Endothelial cell of umbilical vein (primary cell): ENCODE measurements around the gene ARID1B. TPM values are rescaled to one million over a fixed set of nuclear protein-coding genes. Genes with fewer than 3 reads are reported as not detected.
A peak's percentile ranks its signal among the peaks of the same experiment; 100 is the strongest.

Experiments
- BruUV-seq: library from RNA; stranded (reverse); fragments of 400-500 nt; replicated peaks from 2 replicates; lab custom pipeline; 2021; lab: Mats Ljungman, UMichigan
- CTCF ChIA-PET: fragments of 300-600, 350-600 bp; sonication (Branson Sonifier 250); formaldehyde crosslinking; loops from one replicate; lab custom pipeline; 2021; ENCODE audit warnings: antibody characterized with exemption, inconsistent platforms; lab: Charles Lee
- POLR2A ChIA-PET: fragments of 300-600, 350-600 bp; sonication (Branson Sonifier 250); formaldehyde crosslinking; loops from one replicate; lab custom pipeline; 2021; ENCODE audit warnings: antibody characterized with exemption, inconsistent platforms; lab: Charles Lee
- DNase-seq: peaks from one replicate; pipeline ENCODE4 v3.0.0-alpha.2; 2011; ENCODE audit warnings: low read depth, low spot score
- FAIRE-seq: peaks from 2 replicates; lab custom pipeline; 2011; peaks lifted over from hg19 to GRCh38; lab: Jason Lieb, UNC
- H2AFZ ChIP-seq: 2 replicates; pipeline ENCODE4 v1.6.0; 2012; ENCODE audit warnings: low read depth, low read length, control low read depth, inconsistent platforms
- H3K27ac ChIP-seq: 2 replicates; pipeline ENCODE4 v1.5.1; 2011; ENCODE audit warnings: low read depth, mild to moderate bottlenecking, control low read depth, low read length, moderate library complexity; ENCODE audit not compliant: insufficient read depth
- H3K27me3 ChIP-seq, 2 experiments: 2 replicates each; pipeline versions ENCODE4 v1.6.0 to v1.6.1; 2011; ENCODE audit warnings: low read length in 2 of 2, mixed read lengths in 1 of 2; ENCODE audit not compliant: control insufficient read depth in 2 of 2, insufficient read depth in 2 of 2
- H3K36me3 ChIP-seq, 2 experiments: 2 replicates in 1 of 2; 3 replicates in 1 of 2; pipeline ENCODE4 v1.5.1; 2011; ENCODE audit warnings: low read length in 2 of 2, mild to moderate bottlenecking in 1 of 2, moderate library complexity in 1 of 2; ENCODE audit not compliant: control insufficient read depth in 2 of 2, insufficient read depth in 2 of 2; ENCODE audit errors: extremely low read depth in 1 of 2
- H3K4me1 ChIP-seq: 3 replicates; pipeline ENCODE4 v1.5.1; 2011; ENCODE audit warnings: mild to moderate bottlenecking, low read length; ENCODE audit not compliant: control insufficient read depth, insufficient read depth; ENCODE audit errors: extremely low read depth
- H3K4me2 ChIP-seq: 2 replicates; pipeline ENCODE4 v1.6.1; 2011; ENCODE audit warnings: low read length, control low read depth, mixed read lengths; ENCODE audit not compliant: insufficient read depth
- H3K4me3 ChIP-seq, 3 experiments: fragments of 200-600 bp in 1 of 3; sonication (generic), shearing (Covaris generic) in 1 of 3; replicated peaks in 1 of 3; 2 replicates each; pipeline ENCODE4 v1.5.1; 2011 to 2016; ENCODE audit warnings: control low read depth in 3 of 3, low read length in 3 of 3, mild to moderate bottlenecking in 2 of 3, inconsistent platforms in 1 of 3, low read depth in 1 of 3, moderate library complexity in 1 of 3; ENCODE audit not compliant: insufficient read depth in 1 of 3
- H3K79me2 ChIP-seq: 2 replicates; pipeline ENCODE4 v1.6.0; 2012; ENCODE audit warnings: low read length, inconsistent platforms; ENCODE audit not compliant: control insufficient read depth, insufficient read depth
- H3K9ac ChIP-seq: replicated peaks from 2 replicates; pipeline ENCODE3; 2011; ENCODE audit warnings: low read length, control low read depth; ENCODE audit not compliant: insufficient read depth; ENCODE audit errors: extremely low read depth
- H3K9me1 ChIP-seq: replicated peaks from 3 replicates; pipeline ENCODE4 v1.6.0; 2011; ENCODE audit warnings: mild to moderate bottlenecking, low read length; ENCODE audit not compliant: control insufficient read depth, insufficient read depth; ENCODE audit errors: extremely low read depth
- H3K9me3 ChIP-seq: replicated peaks from 2 replicates; pipeline ENCODE4 v1.5.1; 2012; ENCODE audit warnings: low read length, inconsistent platforms; ENCODE audit not compliant: control insufficient read depth, insufficient read depth
- H4K20me1 ChIP-seq: replicated peaks from 2 replicates; pipeline ENCODE3; 2011; ENCODE audit warnings: mild to moderate bottlenecking, low read length; ENCODE audit not compliant: control insufficient read depth, insufficient read depth; ENCODE audit errors: extremely low read depth
- EZH2 ChIP-seq: IDR thresholded peaks from 2 replicates; pipeline ENCODE4 v1.6.1; 2012; ENCODE audit warnings: borderline replicate concordance, low read depth, mild to moderate bottlenecking, moderate library complexity, low read length, inconsistent platforms; ENCODE audit not compliant: severe bottlenecking
- FOS ChIP-seq: IDR thresholded peaks from 2 replicates; pipeline ENCODE4 v1.6.1; 2011; ENCODE audit warnings: mild to moderate bottlenecking, low read length, moderate library complexity, borderline replicate concordance; ENCODE audit not compliant: insufficient read depth
- GATA2 ChIP-seq: IDR thresholded peaks from 2 replicates; pipeline ENCODE4 v1.7.0; 2011; ENCODE audit warnings: low read depth, mild to moderate bottlenecking, moderate library complexity, mixed read lengths, low read length; ENCODE audit not compliant: insufficient read length, insufficient read depth
- JUN ChIP-seq: IDR thresholded peaks from 2 replicates; pipeline ENCODE4 v1.6.1; 2011; ENCODE audit warnings: borderline replicate concordance, low read depth; ENCODE audit not compliant: insufficient read length, insufficient read depth
- MAX ChIP-seq: IDR thresholded peaks from 2 replicates; pipeline ENCODE4 v1.6.1; 2011; ENCODE audit not compliant: insufficient read depth, insufficient read length
- MYC ChIP-seq: IDR thresholded peaks from one replicate; pipeline ENCODE4 v1.6.1; 2011; ENCODE audit warnings: mild to moderate bottlenecking, low read depth, low read length
- POLR2A ChIP-seq: IDR thresholded peaks from 2 replicates; pipeline ENCODE4 v1.6.1; 2012; ENCODE audit warnings: low read depth, mild to moderate bottlenecking, control low read depth, low read length
- POLR2AphosphoS5 ChIP-seq: IDR thresholded peaks from 2 replicates; pipeline ENCODE4 v1.6.1; 2012; ENCODE audit warnings: low read depth, mild to moderate bottlenecking, control low read depth, low read length, moderate library complexity; ENCODE audit not compliant: insufficient read depth
- dilution Hi-C: fragments of 300-500 bp; cut with MboI; formaldehyde crosslinking; loops from one replicate; pipeline ENCODE4 v1.15.0; 2019; ENCODE audit warnings: low sequenced_read_pairs; ENCODE audit not compliant: extremely low pct_ligation_motif_present
- intact Hi-C: fragments of 100-400 bp; cut with micrococcal nuclease; formaldehyde crosslinking; loops from one replicate; pipeline ENCODE4 v1.10.0; 2022
- polyA plus RNA-seq, 4 experiments: library from polyadenylated mRNA; depleted of rRNA in 3 of 4; stranded (reverse) in 3 of 4; unstranded in 1 of 4; fragments of >200 nt; gene quantifications; 2 replicates each; pipeline versions ENCODE4 v1.2.1 to v1.2.3, GENCODE V29; 2011 to 2012; ENCODE audit warnings: missing spikeins in 1 of 4
- total RNA-seq: library from RNA; stranded (reverse); gene quantifications from 2 replicates; pipeline ENCODE4 v1.2.3, GENCODE V29; 2021
- TF ChIP-seq, protein P1 (sequence below), 2 donors: IDR thresholded peaks; 1 replicate in 1 of 2; 2 replicates in 1 of 2; pipeline ENCODE4 v1.5.1; 2011; ENCODE audit warnings: low read length in 2 of 2, mild to moderate bottlenecking in 2 of 2, moderate library complexity in 2 of 2, control low read depth in 1 of 2, inconsistent platforms in 1 of 2, low read depth in 1 of 2; ENCODE audit not compliant: insufficient read depth in 1 of 2; ENCODE audit errors: extremely low read depth in 1 of 2

The ARID1B gene
- total and polyA plus RNA-seq, 2 donors (not counting 3 experiments of a cell fraction or from before 2014, with no cell fraction given): 21.8 to 89.5 TPM

DNA sequence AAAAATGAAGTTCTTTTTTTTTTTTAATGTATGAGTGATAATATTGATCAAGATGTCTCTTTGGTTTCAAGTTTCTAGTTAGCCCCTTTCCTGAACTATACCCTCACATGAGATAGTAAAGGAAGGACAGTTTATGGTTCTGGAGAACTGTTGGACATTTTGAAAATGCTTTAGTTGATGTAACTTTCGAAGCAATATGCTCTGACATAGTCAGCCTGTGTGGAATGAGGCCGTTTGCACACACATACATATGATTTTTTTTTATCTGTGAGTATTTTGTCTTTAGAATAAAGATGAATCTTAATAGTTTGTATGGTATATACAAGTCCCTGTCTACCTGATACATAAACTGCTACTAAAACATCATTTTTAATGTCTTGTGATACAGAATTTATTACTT is 177.0 kb downstream of the ARID1B start:
- H4K20me1 ChIP-seq: no peaks in the 10 kb centered on the region
- DNase-seq: no peak
- H3K4me2 ChIP-seq: no peak overlapping the region
- H3K4me3 ChIP-seq: no peak overlapping the region
- ChIA-PET POLR2A (no interaction called here), CTCF (interaction anchor here (0.6 to 3.6 kb wide), 8 partner anchors 11 to 390 kb away, joined by 3 to 12 read pairs (median 3); no protein-coding TSS in a partner anchor)
- intact Hi-C loops (loop anchor here (5.0 kb wide), 1 partner anchor 68 kb away; no protein-coding TSS in a partner anchor), dilution Hi-C loops (no loop called here)
- no peaks in the 10 kb centered on the region for H3K9me1 ChIP-seq
- H3K27me3 ChIP-seq: no peaks in the 10 kb centered on the region
- H3K4me1 ChIP-seq: peaks cover 33% of the 10 kb centered on the region
- no peak for FAIRE-seq
- H3K36me3 ChIP-seq: no peaks in the 10 kb centered on the region
- TF ChIP-seq MYC (no peak), FOS (no peak), MAX (no peak), JUN (no peak), POLR2A (no peak), EZH2 (no peak), GATA2 (no peak), POLR2AphosphoS5 (no peak)
- TF ChIP-seq, protein P1, sequence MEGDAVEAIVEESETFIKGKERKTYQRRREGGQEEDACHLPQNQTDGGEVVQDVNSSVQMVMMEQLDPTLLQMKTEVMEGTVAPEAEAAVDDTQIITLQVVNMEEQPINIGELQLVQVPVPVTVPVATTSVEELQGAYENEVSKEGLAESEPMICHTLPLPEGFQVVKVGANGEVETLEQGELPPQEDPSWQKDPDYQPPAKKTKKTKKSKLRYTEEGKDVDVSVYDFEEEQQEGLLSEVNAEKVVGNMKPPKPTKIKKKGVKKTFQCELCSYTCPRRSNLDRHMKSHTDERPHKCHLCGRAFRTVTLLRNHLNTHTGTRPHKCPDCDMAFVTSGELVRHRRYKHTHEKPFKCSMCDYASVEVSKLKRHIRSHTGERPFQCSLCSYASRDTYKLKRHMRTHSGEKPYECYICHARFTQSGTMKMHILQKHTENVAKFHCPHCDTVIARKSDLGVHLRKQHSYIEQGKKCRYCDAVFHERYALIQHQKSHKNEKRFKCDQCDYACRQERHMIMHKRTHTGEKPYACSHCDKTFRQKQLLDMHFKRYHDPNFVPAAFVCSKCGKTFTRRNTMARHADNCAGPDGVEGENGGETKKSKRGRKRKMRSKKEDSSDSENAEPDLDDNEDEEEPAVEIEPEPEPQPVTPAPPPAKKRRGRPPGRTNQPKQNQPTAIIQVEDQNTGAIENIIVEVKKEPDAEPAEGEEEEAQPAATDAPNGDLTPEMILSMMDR (IDR thresholded peaks at IDR 0.05; ENCODE audit: extremely low read depth in 1 of 2, insufficient read depth in 1 of 2, low read depth in 1 of 2, low read length in 2 of 2): no peak
- no peak overlapping the region for H2AFZ ChIP-seq
- H3K79me2 ChIP-seq: peaks cover 57% of the 10 kb centered on the region
- BruUV-seq: no TSS peak
- H3K27ac ChIP-seq: no peak overlapping the region
- H3K9me3 ChIP-seq: no peaks in the 10 kb centered on the region
- peak overlapping the region; percentile 36 for H3K9ac ChIP-seq
